GM18502 (cell line): Measurements from ENCODE around the gene HNRNPK.

Source experiments
- ATAC-seq: cut with Tn5 transposase; IDR thresholded peaks from one replicate; pipeline ENCODE4 v1.9.1; 2021; ENCODE audit warnings: mild to moderate bottlenecking; ENCODE audit not compliant: unreplicated experiment, poor library complexity

HNRNPK gene

DNA sequence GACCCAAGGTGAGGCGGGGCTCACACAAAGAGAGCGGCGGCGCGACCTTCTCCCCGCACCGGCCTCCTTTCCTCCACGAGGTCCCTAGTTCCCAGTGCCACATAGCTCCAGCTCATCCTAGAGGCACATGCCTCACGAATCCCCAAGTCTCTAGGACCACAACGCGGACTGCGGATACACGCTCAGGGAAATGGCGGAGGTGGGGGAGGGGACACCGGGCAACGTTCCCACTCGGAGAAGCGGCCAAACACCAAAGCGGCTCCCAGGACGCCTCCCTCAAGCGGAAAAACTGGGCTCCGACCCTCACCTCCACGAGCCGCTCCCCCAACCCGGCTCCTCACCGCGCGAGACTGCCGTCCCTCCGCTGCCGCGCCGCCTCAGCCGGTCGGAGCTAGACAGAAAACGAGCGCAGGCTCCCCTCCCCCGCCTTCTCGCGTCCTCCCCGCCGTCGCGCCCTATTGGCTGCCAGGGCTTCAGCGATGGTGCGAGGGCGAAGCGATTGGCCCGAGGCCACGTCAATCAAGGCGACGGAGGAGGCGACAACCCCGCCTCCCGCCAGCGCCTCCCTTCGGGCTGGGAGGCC, at the start of gene HNRNPK:
HNRNPK (minus strand) TSS at position 404 of the 583 bp plus-strand sequence. CDS start 1,963 bp downstream, outside the sequence.
- peak; percentile 85 for ATAC-seq

DNA sequence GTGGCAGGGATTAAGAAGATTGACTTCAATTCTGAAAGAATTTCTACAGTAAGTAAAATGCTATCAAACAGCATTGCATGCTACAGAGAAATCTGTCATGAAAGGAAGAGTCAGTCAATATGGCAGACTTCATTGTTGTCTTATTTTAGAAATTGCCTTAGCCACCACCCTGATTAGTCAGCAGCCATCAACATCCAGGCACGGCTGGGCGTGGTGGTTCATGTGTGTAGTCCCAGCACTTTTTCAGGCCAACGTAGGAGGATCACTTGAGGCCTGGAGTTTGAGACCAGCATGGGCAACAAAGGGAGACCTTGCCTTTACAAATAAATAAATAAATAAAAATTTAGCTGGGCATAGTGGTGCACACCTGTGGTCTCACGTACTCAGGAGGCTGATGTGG, 47.2 kb upstream of the HNRNPK start:
- ATAC-seq = no peak

DNA sequence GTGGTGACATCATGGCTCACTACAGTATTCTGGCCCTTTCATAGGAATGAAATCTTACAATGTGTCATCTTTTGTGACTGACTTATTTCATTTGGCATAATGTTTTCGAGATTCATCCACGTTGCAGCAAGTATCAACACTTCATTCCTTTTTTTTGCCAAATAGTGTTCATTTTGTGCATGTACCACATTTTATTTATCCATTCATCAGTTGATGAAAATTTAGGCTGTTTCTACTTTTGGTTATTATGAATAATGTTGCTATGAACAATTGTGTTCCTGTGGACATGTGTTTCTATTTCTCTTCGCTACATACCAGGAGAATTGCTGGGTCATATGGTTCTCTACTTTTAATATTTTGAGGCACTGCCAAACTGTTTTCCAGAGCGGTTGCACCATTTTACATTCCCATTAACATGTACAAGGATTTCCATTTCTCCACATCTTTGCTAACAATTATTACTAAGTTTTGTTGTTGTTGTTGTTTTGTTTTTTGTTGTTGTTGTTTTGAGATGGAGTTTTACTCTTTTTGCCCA, 44.1 kb upstream of the HNRNPK start:
- no peak for ATAC-seq

- no peak for ATAC-seq
Measured at GRCh38 chr9:84007662-84008061, 27.6 kb upstream of the HNRNPK start.

GRCh38 chr9:84003246-84003645, 23.2 kb upstream of the HNRNPK start:
- no peak for ATAC-seq

GRCh38 chr9:84002344-84002743, 22.3 kb upstream of the HNRNPK start:
- ATAC-seq = peak; percentile 80

DNA sequence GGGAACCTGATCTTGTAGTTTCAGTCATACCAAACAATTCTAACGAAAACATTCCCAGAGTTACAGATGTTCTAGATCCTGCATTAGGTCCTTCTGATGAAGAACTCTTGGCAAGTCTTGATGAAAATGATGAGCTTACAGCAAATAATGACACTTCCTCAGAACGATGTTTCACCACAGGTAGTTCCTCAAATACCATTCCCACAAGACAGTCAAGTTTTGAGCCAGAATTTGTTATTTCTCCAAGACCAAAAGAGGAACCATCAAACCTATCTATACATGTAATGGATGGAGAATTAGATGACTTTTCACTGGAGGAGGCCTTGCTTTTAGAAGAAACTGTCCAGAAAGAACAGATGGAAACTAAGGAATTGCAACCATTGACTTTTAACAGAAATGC, 21.6 kb upstream of the HNRNPK start:
- no peak for ATAC-seq

GRCh38 chr9:84000186-84000585, 20.2 kb upstream of the HNRNPK start:
- no peak for ATAC-seq

DNA sequence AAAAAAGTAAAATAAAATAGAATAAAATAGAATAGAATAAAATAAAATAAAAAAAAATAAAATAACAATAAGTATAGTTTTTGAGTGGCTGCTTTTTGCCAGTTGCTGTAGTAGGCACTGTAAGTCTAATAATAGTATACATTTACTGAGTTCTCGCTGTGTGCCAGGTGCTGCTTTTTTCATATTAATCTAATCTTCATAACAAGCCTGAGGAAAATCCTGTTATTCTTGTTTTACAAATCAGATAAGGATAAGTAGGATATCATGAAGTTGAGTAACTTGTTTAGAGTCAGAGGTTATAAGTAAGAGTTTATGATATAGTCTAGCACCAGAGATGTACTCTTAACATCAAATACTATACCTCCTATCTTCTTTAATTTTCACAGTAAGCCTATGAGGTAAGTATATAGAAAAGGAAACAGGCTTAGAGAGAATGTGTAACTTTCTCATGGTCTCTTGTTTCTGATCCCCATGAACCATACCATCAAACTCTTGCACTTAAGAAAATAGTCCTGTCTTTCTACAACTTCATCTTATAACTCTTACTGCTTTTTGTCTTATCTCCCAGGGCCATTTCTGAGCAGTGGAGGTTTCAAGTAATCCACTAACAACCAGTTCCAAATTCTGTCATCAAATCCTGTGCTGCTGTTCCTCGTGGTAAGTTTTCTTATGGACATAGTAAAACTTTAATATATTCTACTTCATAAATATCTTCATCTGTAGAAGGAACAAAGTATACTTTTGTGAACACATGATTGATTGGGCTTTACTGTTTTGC, 19.3 kb upstream of the HNRNPK start:
- ATAC-seq = no peak

GRCh38 chr9:83996126-83996525, 16.1 kb upstream of the HNRNPK start:
- ATAC-seq = no peak

DNA sequence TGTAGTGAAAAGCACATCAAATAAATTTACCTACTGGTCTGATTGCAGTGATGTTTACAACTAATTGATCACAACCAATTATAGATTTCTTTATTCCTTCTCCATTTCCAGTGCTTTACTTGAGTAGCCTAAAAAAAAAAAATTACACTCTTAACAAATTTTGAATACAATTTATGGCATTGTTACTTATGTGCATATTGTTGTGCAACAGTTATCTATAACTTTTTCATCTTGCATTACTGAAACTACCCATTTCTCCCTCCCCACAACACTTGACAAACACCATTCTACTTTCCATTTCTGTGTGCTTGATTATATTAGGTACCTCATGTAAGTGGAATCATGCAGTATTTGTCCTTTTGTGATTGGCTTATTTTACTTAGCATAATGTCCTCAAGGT, 12.9 kb upstream of the HNRNPK start:
- ATAC-seq = no peak

- no peak for ATAC-seq
Measured at GRCh38 chr9:83992407-83992806, 12.4 kb upstream of the HNRNPK start.

DNA sequence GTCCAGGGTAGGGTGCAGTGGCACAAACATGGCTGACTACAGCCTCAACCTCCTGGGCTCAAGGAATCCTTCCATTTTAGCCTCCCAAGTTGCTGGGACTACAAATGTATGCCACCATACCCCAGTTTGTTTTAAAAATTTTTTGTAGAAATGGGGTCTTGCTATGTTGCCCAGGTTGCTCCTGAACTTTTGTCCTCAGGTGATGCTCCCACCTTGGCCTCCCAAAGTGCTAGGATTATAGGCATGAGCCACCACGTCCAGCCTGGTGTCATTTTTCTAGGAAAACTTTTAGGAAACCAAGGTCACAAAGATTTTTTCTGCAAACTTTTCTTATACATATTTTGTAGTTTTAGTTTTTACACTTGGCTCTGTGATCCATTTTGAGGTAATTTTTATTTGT, 11.3 kb upstream of the HNRNPK start:
- no peak for ATAC-seq

DNA sequence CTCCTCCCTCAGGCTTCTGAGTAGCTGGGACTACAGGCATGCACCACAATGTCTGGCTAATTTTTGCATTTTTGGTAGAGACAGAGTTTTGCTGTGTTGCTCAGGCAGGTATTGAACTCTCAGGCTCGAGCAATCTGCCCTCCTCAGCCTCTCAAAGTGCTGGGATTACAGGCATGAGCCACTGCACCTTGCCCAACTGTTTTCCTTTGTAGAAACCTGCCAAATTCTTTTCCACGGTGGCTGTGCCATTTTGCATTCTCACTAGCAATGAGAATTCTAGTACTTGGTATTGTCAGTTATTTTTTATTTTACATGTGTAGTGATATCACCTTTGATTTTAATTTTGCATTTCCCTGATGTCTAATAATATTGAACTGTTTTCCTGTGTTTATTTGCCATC, 8.4 kb upstream of the HNRNPK start:
- ATAC-seq = no peak

DNA sequence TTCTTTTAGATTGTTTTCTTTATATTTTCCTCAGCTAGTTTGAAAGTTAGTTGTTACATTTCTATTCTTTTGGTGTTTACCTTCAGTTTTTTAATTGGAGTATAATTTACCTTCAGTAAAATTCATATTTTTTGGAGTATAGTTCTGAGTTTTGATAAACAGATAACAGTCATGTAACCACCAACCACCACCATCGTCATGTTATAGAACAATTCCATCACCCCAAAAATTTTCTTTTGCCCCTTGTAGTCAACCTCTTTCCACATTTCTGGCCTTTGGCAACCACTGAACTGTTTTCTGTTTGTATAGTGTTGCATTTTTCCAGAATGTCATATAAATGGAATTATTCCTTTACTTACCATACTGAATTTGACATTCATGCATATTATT, 7.4 kb upstream of the HNRNPK start:
- no peak for ATAC-seq

DNA sequence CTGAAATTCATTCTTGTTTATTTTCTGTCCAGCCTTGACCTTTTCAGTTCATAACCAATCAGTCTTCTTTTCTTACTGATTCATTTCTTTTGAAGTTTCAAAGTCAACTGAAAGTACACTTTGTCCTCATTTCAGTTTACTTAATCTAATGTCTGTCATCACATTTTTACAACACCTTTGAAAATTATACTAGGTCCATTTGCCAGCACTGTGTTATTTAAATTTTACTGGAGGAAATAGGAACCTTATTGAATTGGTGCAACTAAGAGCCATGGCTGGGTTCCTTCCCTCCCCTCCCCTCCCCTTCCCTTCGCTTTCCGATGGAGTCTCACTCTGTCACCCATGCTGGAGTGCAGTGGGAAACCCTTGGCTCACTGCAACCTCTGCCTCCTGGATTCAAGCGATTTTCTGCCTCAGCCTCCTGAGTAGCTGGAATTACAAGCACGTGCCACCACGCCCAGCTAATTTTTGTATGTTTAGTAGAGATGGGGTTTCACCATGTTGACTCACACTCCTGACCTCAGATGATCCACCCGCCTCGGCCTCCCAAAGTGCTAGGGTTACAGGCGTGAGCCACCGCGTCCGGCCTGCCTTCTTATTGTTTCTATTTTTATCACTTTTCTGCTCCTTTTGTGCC, 6.9 kb upstream of the HNRNPK start:
- no peak for ATAC-seq

DNA sequence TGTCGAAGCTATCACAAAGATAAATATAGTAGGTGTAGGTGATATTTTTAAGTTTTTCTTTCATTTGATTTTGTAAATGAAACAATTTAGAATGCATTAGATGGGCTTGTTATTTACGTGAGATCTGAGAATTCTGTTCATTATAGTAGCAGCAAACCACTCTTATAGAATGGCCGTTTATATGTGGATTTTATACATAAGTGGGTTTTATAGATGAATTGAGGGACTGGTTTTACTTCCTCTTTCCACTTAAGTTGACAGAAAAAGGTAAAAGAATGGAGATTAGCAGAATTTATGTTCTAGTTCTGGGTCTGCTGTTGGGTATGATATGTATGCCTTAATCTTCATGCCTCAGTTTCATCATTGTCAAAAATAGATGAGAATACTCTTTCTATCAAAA, 6.2 kb upstream of the HNRNPK start:
- peak; percentile 65 for ATAC-seq

DNA sequence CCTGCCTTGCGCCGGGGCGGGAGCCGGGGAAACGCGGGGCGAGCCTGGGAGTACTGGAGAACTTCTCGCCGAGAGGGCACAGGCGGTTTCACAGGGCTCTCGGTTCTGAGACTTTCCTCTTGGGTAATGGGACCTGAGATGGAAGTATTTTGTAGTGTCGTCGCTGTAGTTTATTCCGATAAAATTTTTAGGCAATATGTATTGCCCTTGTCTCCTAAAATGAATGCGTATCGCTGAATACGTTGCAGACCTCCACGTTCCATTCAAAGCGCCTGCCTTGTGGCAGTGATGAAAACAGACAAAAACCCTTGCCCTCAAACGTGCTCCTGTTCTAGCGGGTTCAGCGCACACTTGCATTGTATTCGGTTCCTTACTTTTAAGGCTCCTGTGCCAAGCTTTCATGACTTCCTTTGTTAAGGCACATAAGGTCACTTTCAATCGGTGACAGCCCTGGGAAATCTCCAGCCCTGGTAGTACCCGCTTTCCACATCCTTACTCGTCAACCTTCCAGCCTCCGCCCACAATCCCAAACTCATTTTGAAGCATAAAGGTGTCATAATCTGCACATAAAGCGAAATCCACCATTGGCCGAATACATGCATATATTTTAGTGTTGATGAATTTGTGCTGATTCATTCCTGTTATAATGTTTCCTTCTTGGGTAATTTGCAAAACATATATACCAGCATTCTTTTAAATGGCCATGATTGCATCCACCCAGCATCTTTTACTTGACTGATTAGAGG, 1.3 kb upstream of the HNRNPK start:
- no peak for ATAC-seq

DNA sequence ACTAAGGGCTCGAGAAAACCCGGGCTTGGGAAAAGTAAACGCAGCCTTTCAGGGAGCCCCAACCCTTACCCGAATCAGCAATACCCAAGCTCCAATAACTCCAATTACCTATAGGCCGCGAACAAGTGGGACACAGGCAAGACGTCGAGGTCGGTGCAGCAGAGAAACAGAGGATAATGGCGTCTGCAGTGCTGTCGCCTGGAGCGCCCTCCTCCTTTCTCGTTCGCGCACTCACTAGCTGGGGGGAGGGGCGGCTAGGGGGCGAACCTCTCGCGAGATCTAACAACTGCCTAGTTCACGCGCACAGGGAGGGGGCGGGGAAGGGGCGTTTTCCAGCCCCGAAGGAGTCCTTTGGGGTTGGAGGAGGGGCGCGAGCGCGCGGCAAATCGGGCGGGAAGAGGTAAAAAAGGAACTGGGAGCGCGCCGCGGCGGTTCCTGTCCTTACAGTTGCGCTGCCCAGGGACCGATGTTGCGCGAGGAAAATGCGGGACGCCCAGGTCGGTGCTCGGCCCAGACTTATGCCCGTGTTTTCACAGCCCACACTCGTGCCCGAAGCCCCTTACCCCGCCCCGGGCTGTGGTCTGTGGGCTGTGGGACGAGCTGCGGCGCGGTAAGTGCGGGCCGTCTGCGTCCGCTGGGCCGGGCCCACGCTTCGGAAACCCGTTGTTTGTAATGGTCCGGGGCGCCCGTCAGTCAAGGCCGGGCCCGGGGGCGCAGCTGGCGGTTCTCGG, 545 bp upstream of the HNRNPK start, which contains the start of gene RMI1:
RMI1 (plus strand) TSS at position 411 of the 731 bp plus-strand sequence. CDS start 20,182 bp downstream, outside the sequence.
- ATAC-seq = peak; percentile 74
